DMS153 treated with DMSO at 0.1 percent for 48 hours (cell line): ENCODE data around the gene PHLPP1.
A peak's percentile ranks its signal among the peaks of the same experiment; 100 is the strongest.
"Not testable (repeated sequence)": the region's sequence is repeated elsewhere in the genome, so short reads cannot be mapped to it uniquely, and the experiment has no call there.

Source experiments
- DNase-seq: peaks from one replicate; lab custom pipeline; 2025; ENCODE audit not compliant: unreplicated experiment; lab: John Stamatoyannopoulos, UW

The PHLPP1 gene

DNA sequence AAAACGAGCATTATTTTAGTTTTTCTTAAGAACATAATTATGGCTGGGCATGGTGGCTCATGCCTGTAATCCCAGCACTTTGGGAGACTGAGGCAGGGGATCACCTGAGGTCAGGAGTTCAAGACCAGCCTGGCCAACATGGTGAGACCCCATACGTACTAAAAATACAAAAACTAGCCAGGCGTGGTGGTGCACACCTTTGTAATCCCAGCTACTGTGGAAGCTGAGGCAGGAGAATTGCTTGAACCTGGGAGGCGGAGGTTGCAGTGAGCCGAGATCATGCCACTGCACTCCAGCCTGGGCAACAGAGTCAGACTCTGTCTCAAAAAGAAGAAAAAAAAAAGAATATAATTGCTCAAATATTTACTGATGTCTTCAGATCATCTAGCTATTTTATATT, 25.3 kb downstream of the PHLPP1 start:
- DNase-seq, result not testable (repeated sequence)

GRCh38 chr18:62741118-62741566, 25.8 kb downstream of the PHLPP1 start:
- DNase-seq, result no peak

- DNase-seq, result no peak
Measured at GRCh38 chr18:62741584-62741983, 26.2 kb downstream of the PHLPP1 start.

- DNase-seq, result no peak
Measured at GRCh38 chr18:62744076-62744968, 29.0 kb downstream of the PHLPP1 start.

DNA sequence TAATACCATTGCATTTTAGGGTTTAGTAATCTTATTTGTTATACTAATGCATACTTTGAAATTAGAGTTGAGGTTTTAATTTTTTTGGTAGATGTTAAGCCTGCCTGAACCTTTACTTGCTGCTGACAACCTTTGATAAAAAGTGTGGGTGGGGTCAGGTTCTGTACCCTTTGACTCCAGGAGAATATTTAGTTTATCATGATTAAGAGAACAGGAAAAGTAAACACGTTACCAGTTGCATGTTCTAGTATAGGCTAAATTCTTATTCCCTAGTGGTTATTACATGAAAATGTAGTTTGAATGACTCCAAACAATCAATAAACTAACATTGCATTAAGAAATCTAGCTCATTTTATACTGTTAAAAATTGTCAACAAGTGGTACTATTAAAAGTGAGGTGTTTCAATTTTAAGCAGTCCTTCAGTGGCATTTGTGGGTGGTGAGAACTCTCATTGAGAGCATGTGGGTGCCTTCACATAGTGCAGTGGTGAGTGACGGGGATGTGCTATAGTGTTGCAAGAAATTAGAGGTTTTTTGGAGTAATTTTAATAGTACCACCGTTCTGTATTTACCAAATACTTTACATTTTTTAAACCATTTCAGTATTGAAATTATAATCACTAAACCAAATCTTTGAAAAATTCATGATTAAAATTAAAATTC, 29.9 kb downstream of the PHLPP1 start:
- no peak for DNase-seq

DNA sequence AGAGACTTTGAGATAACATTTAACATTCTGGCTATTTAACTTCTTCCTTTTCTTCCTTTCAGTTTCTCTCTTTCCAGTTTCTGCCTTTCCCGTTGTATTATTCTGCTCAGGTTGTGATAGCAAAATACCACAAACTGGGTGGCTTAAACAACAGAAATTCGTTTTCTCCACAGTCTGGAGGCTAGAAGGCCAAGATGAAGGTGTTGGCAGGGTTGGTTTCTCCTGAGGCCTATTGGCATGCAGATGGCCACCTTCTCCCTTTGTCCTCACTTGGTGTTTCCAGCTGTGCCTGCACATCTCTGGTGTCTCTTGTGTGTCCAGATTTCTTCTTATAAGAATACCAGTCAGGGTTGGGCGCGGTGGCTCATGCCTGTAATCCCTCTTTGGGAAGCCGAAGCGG, 34.0 kb downstream of the PHLPP1 start:
- DNase-seq, result no peak

DNA sequence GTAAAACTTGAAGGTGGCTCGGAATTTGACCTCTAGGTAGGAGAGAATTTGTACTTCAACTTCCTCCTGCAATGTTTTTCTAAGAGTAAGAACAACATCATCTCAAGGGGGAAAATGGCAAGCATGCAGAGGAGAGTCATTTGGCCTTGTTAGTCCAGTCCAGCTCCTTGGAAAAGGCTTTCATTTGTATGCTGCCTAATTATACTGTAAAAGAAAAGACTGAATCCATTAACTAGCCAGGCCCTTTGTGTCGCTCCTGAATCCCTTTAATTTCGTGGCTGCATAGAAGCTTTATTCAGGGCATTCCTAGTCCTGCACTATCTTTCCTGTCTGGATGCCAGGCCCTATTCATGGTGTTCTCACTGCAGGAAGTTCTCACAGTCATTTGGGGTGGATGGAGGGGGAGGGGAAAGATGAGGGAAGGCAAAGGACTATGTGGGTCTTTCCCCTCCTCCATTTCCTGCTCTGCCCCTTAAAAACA, 36.0 kb downstream of the PHLPP1 start:
- peak; percentile 37 for DNase-seq

- no peak for DNase-seq
Measured at GRCh38 chr18:62751977-62752376, 36.6 kb downstream of the PHLPP1 start.

GRCh38 chr18:62754026-62754425, 38.7 kb downstream of the PHLPP1 start:
- no peak for DNase-seq

GRCh38 chr18:62755454-62755853, 40.1 kb downstream of the PHLPP1 start:
- DNase-seq, result no peak

DNA sequence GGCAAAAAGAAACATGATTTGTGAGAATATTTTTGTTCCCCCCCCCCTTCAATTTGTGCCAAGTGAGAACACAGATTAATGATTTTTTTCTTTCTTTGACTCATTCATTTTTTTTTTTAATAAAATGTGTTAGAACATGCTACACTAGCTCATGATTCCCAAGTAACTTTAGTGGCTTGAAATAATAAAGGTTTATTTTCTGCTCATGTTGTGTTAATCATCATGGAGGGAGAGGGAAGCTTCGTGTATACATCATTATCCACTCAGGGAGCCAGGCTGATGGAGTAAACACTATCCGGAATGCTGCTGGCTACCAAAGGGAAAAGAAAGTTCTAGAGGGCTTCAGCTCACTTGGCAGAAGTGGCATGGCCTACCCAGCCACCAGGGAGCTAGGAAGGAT, 40.6 kb downstream of the PHLPP1 start:
- no peak for DNase-seq

DNA sequence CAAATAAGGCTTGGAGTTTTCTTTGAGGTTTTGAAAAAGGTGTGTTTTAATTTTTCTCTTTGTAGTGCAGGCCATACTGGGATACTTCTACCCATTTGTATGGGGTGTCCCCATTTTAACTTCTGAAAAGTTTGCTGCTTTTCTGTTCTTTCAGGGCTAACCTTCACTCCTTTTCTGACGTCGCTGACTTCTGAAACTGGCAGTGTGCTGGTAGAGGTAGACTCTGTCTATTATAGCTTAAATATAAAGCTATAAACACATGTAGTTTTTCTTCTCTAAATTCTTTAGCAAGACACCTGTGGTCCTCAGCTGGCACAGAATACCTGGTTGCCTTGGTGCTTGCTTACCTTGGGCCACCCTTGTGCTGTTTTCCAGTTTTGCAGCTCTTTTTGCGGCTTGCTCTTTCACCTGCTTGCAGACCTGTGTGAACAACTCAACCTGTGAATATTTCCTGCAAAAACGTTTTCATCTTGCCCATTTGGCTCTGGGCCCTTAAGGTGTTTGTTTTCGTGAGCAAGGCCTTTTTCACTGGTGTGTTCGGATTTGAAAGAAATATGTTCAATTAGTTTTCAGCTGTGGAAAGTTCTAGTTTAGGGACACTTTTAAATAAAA, 42.2 kb downstream of the PHLPP1 start:
- DNase-seq, result no peak

DNA sequence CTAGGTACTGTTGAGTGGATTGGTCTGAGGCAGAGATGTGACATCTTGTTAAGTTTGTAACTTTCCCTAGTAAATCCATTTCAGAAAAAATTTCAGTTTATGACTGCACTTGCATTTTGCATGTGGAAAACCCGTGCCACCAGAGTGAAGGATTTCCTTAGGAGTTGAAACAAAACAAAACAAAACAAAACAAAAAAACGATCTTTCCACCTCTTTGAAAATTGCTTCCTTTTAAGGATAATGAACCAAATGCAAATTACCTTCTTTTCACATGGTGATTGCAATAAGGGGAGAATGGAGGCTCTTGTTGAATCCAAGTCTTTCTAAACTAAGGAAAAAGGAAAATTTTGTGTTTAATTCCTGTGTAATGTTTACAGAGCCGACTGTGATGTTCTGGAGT, 43.2 kb downstream of the PHLPP1 start:
- no peak for DNase-seq

DNA sequence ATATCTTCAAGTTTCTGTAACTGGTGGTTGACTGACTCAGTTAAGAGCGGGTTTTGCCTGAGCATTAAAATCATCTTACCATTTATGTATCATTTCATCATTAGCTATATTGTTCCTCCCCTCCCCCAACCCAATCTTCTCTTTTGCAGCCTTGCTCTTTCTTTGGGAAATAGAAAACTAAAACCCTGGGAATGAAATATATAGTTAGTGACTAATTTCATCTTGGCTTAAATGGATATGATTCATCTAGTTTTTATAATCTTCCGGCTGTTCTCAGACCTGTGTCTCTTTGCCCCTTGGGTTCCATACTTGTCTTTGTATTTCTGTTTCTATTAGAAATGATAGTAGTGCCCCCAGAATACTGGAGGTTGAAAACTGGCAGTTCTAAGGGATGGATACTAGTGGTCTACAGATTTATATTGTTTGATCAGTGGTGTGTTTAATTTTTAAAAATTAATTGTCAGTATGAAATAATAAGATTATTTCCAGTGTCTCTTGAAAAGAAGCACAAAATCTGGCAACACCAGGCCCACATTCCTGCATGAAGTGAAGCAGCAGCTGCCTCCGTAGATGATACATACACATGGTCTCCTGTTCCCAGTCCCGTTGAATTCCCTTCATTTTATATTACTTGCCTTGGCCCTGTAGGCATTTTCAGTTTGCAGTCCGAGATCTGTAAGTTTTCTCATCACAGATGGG, 44.5 kb downstream of the PHLPP1 start:
- DNase-seq, result no peak

- no peak for DNase-seq
Measured at GRCh38 chr18:62760403-62760734, 45.0 kb downstream of the PHLPP1 start.

DNA sequence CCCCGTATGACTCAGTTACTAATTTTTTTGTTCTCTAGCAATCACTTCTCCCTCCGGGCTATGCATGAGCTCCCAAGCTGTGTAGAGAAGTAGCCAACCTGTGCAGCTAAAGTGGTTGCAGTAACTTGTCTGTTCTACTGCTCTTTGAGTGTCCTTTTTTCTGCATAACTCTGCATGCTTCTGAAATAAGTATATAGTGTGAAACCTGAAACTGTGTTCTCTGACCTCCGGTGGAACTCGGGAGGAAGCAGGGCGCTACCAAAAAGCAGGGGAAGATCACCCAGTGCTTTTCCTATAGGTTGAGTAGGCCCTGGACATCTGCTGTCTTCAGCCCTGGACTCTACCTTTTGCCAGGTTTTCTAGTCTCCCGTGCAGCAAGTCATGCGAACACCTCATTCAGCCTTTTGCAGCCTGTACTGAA, 47.8 kb downstream of the PHLPP1 start:
- DNase-seq, result no peak

GRCh38 chr18:62766266-62766665, 50.9 kb downstream of the PHLPP1 start:
- no peak for DNase-seq

DNA sequence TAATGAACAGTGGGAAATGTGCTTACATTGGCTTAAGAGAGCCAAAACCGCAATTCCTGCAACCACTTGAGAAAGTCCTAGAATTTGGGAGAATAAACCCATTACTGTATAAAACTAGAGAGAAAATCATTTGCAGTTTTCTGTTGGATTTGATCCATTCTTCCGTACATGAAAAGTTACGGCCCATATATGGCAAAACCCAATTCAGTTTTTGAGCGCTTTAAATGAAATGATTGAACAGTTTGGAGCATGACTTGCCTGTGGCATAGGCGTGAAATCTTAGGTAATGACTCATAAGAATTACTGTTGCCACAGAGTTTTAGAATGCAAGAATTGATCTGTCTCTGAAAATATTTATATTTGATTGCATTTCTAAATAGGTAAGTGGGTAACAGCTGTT, 52.0 kb downstream of the PHLPP1 start:
- DNase-seq, result no peak

GRCh38 chr18:62767836-62768557, 52.7 kb downstream of the PHLPP1 start:
- DNase-seq, result no peak

- no peak for DNase-seq
Measured at GRCh38 chr18:62768558-62768943, 53.2 kb downstream of the PHLPP1 start.

DNA sequence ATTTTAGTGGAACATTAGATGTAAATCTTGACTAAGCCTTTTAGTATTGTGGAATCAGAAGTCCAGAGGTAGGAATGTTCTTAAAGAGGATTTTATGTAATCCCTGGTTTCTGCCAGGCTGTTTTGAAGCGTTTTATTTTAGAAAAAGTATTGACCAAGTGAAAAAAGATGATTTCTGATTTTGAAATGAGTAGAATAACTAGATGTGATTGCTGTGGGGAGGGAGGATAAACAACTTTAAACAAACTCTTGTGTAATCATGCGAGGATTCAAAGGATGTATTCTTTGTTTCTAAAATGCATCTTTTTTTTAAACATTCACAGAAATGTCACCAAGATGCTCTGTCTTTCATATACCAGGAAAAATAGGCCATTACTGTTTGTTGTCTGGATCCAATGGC, 53.9 kb downstream of the PHLPP1 start:
- DNase-seq, result no peak
